ENCODE results near the gene SLC1A2.

SLC1A2 gene

DNA sequence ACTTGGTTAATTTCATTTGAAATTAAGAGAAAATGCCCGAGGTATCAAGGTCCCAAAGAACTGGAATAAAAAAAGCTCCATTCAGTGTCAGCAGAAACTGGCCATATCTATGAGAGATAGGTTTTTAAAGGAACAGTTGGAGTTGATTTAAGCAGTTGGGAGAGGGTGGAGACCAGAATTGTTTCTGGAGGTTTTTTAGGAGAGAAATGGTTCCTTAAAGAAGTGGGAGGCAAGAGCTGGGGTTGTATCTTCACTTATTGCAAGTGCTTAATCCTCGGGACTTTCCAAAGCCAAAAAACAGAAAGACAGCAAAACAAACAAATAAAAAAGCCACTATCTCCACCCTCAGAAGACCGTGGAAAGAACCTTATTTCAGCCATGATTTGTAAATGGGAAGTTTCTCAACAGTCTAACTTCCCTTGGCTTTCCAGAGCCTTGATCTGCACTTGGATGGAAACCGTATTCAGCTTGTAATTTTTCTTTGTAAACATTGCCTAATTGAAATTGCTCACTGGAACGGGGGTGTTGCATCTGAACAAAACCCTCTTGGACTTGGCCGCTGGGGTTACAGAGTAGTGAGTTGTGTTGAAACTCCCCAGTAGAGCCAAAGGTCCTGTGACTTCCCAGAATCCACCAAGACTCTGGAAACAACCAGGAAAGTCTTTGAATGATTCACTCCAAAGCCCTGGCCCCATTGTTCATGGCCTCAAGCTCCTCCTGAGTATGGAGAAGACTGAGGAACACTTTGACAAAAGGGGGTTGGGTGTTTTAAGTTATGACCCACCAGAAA lies 115.6 kb downstream of the SLC1A2 start:
- DNase-seq (ENCODE audit: low read depth), result peak; percentile 65
- H3K4me3 ChIP-seq (ENCODE audit: low read length), result no peak overlapping the region
- TF ChIP-seq, protein P1, sequence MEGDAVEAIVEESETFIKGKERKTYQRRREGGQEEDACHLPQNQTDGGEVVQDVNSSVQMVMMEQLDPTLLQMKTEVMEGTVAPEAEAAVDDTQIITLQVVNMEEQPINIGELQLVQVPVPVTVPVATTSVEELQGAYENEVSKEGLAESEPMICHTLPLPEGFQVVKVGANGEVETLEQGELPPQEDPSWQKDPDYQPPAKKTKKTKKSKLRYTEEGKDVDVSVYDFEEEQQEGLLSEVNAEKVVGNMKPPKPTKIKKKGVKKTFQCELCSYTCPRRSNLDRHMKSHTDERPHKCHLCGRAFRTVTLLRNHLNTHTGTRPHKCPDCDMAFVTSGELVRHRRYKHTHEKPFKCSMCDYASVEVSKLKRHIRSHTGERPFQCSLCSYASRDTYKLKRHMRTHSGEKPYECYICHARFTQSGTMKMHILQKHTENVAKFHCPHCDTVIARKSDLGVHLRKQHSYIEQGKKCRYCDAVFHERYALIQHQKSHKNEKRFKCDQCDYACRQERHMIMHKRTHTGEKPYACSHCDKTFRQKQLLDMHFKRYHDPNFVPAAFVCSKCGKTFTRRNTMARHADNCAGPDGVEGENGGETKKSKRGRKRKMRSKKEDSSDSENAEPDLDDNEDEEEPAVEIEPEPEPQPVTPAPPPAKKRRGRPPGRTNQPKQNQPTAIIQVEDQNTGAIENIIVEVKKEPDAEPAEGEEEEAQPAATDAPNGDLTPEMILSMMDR (IDR thresholded peaks at IDR 0.05; ENCODE audit: insufficient read depth, low read depth, low read length, missing control alignments), result no peak

DNA sequence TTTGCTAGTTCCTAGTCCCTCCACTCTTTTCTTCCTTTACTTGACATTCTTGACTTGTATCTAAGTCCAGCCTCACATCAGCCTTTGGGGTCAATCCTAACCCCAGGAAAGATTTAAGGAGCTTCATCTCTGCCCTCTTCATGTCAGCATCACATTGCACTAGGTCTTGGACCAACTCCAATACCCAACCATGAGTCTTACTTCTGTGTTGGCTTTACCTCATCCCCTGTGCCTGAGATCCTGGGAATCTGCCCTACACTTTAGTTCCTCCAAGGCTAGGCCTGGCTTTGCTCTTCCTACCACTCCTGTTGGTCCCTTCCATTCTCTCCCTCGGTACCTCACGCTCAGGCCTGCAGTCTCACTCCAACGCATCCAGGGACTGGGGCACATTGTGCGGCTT lies 117.0 kb downstream of the SLC1A2 start:
- DNase-seq (ENCODE audit: low read depth), result peak; percentile 22
- TF ChIP-seq, protein P1 (IDR thresholded peaks at IDR 0.05; ENCODE audit: insufficient read depth, low read depth, low read length, missing control alignments), result no peak
- H3K4me3 ChIP-seq (ENCODE audit: low read length), result no peak overlapping the region

DNA sequence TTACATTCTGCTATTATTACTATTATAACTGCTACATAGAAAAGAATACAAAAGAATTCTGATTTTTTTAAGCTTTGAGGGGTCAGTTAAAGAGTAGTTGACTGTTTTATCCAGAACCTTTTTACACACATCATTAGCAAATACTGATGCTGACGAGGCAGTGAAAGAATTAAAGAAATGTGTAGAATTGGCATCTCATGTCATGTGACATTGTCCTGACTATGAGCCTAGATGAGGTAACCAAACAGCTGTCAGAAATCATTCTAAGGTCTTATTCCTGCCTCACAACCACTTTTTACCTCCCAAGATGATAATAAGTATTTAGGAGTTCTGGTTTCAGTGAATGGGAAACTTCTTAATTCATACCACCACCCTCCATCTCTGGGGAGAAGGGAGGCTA lies 121.0 kb downstream of the SLC1A2 start:
- no peak for DNase-seq (ENCODE audit: low read depth)
- TF ChIP-seq, protein P1 (IDR thresholded peaks at IDR 0.05; ENCODE audit: insufficient read depth, low read depth, low read length, missing control alignments), result no peak
- no peak overlapping the region for H3K4me3 ChIP-seq (ENCODE audit: low read length)

DNA sequence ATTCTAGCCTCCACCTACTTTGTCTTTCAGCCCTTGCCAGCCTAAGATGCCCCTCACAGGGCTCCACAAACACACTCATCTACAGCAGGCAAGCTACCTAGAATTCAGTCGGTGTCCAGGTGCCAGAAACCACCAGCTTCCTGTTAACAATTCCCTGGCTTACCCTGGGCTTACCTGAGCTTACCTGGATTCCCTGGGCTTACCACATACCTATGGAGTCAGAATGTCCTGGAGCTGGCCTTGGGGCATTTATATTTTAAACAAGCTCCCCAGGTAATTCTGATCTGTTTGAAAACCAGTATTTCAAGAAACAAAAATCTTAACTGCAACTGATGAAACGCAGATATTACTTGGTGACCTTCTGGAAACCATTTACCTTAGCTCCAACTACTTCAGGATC lies 123.6 kb downstream of the SLC1A2 start:
- H3K4me3 ChIP-seq (ENCODE audit: low read length), result no peak overlapping the region
- DNase-seq (ENCODE audit: low read depth), result peak; percentile 63

DNA sequence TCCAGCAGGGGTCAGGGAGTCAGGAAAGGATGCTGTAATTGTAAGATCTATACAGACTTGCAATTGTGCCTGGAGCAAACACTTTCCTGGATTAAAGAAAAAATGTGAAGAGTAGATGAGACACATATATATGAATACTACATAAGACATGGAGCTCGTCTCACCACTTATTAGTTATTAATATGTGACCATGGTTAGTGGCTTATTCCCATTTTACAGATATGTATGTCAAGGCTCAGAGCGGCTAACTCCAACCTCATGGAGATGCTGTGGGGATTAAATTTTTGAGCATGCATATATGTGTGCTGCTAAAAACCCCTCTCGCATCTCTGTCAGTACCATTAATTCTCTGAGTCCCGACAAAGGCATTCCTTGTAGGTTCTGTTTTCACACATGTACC lies 125.7 kb downstream of the SLC1A2 start:
- no peak for DNase-seq (ENCODE audit: low read depth)
- TF ChIP-seq, protein P1 (IDR thresholded peaks at IDR 0.05; ENCODE audit: insufficient read depth, low read depth, low read length, missing control alignments), result no peak
- no peak overlapping the region for H3K4me3 ChIP-seq (ENCODE audit: low read length)

More for the DNA sequence above, 123.6 kb downstream of the SLC1A2 start:
- TF ChIP-seq, protein P1 (IDR thresholded peaks at IDR 0.05; ENCODE audit: insufficient read depth, low read depth, low read length, missing control alignments), result no peak

DNA sequence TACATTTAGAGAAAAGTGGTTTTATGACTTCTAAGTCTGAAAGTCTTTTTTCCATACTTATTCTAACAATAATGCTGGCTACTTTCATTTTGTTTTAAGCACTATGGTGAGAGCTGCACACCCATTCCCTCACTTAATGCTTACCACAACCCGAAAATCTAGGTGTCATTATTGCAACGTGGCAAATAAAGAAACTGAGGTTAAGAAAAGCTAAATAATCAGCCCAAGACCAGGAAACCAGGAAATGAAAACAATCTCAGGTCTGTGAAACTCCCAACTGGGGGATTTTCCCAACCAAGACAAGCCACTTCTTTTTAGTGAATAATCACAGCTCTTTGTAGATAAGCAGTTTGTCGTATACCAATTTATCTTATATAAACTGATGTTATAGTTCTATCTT lies 126.3 kb downstream of the SLC1A2 start:
- H3K4me3 ChIP-seq (ENCODE audit: low read length), result no peak overlapping the region
- DNase-seq (ENCODE audit: low read depth), result no peak
- TF ChIP-seq, protein P1 (IDR thresholded peaks at IDR 0.05; ENCODE audit: insufficient read depth, low read depth, low read length, missing control alignments), result no peak

DNA sequence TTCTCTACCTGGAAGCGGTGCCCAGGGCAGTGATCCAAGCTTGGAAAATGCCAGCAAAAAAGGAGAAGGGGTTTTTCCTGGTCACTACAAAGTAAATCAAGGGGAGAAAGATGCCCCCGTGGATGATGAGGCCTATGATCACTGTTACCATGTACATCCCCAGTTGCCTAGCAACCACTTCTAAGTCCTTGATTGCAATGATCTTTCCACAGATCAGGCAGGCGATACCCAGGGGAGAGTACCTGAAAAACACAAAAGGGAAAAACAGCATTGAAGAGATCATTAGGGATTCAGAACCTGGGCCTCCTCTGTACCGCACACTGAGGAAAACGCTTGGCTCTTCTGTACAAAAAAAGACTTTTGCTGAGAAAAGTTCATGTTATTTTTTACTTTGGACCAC lies 127.1 kb downstream of the SLC1A2 start:
- TF ChIP-seq, protein P1 (IDR thresholded peaks at IDR 0.05; ENCODE audit: insufficient read depth, low read depth, low read length, missing control alignments), result no peak
- no peak overlapping the region for H3K4me3 ChIP-seq (ENCODE audit: low read length)
- no peak for DNase-seq (ENCODE audit: low read depth)
